GM21825 (cell line): ENCODE data around the gene CDH13.

ENCODE experiments used
- ATAC-seq: cut with Tn5 transposase; IDR thresholded peaks from one replicate; pipeline ENCODE4 v1.9.1; 2021; ENCODE audit warnings: mild to moderate bottlenecking, moderate library complexity; ENCODE audit not compliant: unreplicated experiment

The CDH13 gene

DNA sequence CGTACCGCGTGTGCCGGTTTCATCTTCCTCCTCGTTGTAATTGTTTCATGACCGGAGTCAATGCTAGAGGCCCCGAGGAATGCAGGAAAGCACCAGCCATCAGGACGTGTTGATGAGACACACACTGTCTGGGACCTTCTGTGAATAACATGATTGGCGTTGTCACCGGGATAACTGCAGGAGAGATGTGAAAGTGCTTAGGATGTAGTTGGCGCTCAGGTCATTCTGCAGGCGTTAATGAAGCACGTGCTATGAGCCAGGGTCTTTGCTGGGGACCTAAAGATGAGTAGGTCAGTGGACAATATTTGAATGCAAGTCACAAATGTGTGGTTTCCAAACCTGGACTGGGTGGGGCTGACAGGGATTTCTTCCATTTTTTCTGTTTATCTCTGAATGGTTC is 999.4 kb downstream of the CDH13 start:
- ATAC-seq = no peak

DNA sequence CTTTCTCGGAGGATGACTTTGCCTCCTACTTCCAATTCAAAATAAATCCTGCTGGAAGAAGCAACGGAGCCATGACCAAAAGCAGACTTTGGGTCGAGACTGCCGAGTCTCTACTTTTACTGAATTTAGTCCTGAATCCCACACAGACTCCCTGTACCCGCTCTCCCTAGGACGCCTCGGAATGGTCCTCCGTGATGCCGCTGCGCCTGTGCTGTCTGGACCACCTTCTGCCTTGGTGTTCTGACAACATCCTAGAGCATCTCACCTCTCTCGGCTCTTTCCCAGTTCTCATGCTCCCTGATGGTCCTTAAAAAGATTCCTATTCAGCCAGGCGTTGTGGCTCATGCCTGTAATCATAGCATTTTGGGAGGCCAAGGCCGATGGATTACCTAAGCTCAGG is 999.9 kb downstream of the CDH13 start:
- no peak for ATAC-seq

DNA sequence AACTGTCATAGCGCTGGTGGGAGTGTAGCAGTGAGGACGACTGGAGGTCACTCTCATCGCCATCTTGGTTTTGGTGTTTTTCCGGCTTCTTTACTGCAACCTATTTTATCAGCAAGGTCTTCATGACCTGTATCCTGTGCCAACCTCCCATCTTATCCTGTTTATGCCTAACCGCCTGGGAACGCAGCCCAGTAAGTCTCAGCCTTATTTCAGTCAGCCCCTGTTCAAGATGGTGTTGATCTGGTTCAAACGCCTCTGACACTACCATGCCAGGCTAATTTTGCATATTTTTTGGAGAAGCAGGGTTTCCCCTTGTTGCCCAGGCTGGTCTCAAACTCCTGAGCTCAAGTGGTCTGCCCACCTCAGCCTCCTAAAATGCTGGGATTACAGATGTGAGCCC is 1001.2 kb downstream of the CDH13 start:
- ATAC-seq = no peak

DNA sequence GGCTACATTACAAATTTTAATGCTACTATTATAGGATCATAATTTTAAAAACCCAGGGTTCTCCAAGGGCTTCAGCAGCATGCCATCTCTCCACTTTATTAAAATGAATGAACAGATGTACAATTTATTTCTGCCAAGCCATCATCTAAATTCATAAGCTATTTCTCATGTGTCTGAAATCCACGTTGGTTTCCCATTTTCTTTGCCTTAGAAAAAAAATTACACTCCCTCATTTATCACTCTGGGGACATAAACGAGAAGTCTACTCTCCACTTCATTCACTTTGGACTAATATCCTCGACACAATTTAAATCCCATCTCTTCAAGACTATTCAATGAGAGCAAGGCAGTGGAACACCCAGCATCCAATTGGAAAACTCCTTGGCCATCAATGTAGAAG is 1002.7 kb downstream of the CDH13 start:
- ATAC-seq = no peak

- no peak for ATAC-seq
Measured at GRCh38 chr16:83629836-83630235, 1003.1 kb downstream of the CDH13 start.

GRCh38 chr16:83630979-83631378 is 1004.2 kb downstream of the CDH13 start:
- ATAC-seq = no peak

GRCh38 chr16:83633286-83633685 is 1006.5 kb downstream of the CDH13 start:
- ATAC-seq = no peak

GRCh38 chr16:83648347-83648746 is 1021.6 kb downstream of the CDH13 start:
- no peak for ATAC-seq

- no peak for ATAC-seq
Measured at GRCh38 chr16:83651871-83652270, 1025.1 kb downstream of the CDH13 start.

DNA sequence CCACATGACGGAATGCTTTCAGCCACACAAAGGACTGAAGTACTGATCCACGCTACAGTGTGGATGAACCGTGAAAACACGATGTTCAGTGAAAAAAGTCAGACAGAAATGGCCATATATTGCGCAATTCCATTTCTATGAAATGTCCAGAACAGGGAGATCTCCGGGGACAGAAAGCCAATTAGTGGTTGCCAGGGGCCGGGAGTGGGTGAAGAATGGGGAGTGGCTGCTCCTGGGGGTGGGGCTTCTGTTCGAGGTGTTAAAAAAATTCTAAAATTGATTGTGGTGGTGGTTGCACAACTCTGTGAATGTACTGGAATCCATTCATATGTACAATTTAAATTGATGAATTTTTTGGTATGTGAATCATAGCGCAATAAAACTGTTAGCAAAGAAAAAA is 1026.2 kb downstream of the CDH13 start:
- ATAC-seq = no peak

DNA sequence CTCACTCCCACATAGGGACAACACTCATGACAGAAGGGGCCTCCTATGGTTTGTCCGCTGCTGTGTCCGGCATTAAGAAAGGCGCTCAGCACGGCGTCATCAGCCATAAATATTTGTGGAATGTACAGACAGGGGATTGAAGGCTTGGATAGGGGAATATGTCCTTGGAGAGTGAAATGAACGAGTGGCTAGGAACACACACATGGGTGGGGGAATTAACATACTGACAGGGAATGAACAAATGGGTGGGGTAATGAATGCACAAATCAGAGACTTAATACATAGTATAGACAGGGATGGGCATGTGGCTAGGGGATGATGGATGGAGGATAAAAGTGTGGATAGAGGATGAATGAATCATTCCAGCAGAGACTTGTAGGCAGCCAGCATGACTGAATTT is 1027.0 kb downstream of the CDH13 start:
- no peak for ATAC-seq

DNA sequence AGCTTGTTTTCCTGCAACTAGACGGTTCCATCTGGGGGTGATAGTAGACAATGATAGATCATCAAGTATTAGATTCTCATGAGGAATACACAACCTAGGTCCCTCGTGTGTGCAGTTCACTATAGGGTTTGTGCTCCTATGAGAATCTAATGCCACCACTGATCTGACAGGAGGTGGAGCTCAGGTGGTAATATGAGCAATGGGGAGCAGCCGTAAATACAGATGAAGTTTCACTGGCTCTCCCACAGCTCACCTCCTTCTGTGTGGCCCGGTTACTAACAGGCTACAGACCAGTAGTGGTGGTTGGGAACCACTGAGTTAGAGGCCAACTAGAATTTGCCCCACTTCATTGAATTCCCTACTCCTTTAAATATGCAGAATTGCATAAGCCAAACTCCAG is 1033.5 kb downstream of the CDH13 start:
- ATAC-seq = no peak

DNA sequence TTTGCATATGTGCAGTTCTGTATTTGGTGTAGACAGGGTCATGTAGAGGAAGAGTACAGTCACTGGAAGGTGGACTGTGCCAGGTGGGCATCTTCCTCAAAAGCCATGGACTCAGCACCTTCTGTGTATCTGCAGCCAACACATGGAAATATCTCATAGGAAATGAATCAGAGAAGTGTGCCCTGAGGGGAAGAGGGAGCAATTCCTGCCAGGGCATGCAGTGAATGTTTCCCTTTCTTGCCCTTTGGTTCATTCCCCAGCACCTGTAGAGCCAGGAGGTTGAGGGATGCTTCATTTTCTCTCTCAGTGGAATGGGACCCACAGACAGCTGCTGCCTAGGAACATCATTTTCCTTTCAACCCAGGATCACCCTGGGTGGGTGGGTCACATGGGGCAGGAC is 1034.9 kb downstream of the CDH13 start:
- ATAC-seq = no peak

DNA sequence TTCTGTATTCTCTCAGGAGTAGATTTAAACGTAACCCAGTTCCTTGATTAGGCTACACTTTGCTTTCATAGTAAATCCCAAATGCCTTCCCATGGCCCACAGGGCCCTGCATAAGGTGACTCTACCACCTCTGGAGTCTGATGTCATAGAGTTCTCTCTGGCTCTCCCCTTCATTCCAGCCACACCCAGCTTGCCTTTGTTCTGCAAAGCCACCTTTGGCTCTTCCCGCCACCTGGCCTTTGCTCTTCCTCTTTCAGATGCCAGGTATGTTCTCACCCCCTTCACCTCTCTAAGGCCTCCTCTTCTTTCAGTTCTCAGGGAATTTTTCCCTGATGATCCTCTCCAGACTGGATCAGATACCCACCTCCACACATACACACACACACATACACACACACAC is 1039.7 kb downstream of the CDH13 start:
- no peak for ATAC-seq

- ATAC-seq = no peak
Measured at GRCh38 chr16:83669456-83669855, 1042.7 kb downstream of the CDH13 start.

GRCh38 chr16:83674931-83675535 is 1048.3 kb downstream of the CDH13 start:
- no peak for ATAC-seq

DNA sequence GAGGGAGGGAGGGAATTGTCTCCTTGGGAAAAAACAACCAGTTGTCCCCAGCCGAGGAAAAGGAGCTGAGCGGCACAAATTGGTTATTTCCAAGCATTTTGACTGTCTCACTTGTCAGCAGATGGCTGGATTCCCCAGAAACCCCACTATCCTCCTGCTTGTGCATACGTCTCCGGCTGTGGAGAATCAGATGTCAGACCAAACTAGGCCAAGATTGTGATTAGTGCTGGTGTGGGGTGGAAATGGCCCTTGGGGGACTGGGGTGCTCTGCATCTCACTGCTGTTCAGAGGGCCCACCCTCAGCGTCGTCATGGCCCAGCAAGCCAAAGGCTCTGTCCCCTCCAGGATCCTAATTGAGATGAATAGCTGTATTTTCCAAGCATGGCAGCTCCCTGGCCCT is 1049.3 kb downstream of the CDH13 start:
- ATAC-seq = no peak

DNA sequence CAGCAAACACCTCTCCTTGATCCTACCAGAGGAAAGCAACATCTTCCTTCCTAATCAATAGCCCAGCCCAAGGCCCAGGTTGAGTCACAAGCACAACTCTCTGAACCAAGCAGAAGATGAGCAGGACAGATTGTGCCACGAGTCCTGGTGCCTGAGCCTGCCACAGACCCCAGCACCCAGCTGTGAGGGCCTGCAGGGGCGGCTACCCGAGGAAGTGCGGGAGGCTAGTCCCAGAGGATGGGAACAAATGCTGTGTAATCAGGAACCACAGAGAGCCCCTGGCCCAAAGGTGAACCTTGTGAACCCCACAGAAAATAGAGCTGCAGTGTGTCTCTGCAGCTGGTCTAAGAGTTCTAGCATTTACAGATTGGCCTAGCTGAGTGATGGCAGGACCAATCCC is 1054.2 kb downstream of the CDH13 start:
- no peak for ATAC-seq

DNA sequence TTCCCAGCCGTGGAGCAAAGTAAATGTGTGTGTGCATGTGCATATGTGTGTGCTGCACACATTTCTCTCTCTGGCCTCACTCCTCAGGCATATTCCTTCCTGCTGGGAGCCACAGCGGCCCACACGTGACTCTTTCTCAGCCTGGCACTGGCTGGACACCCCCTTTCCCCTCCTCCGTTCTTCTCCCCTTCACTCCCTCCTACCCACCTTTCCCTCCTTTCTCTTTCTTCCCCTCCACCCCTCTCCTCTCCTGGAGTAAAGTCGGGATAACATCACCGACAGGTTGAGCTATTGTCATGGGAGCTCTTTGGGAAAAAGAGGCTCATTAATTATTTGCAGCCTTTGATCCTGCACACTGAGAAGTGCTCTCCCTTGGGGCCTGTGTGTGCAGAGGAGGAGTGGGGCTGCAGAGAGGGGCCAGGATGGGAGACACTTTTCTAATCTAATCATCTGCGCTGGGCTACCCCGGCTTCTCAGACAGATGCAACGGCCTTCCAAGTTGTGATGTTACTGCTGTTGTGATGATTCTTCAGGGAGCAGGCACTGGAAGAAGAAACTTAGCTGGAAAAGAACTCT is 1054.7 kb downstream of the CDH13 start:
- no peak for ATAC-seq

DNA sequence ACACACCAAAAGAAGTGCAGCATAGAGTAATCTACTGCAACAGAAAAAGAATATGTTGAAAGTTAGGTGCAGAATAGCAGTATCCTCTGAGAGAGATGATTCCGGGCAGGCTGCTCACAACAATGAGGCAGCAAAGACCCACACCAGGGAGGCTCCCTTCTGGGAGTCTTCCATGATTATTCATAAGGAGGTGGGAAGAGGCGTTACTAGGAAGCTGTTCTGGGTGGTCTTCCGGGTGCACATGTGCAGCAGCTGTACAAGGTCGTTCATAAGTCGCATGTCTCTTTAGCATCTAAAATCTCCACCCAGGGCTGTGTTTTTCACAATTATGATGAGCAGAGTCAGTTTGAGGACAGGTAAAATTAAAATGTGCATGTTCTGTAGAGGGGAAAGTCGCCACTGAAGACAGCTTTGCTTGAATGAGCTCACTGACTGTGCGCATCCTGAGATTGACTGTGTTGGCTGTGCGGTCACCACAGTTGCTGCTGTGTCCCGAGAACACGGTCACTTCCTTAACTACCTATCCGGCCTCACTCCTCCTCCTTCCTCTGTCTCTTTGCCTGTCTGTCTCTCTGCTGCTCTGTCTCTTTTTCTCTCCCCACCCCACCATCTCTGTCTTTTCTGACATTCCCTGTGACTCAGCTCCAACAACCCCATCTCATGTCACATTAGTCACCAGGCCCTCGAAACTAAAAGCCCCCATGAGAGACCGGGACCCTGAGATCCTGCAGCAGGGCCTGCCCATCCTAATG is 1055.5 kb downstream of the CDH13 start:
- ATAC-seq = no peak

DNA sequence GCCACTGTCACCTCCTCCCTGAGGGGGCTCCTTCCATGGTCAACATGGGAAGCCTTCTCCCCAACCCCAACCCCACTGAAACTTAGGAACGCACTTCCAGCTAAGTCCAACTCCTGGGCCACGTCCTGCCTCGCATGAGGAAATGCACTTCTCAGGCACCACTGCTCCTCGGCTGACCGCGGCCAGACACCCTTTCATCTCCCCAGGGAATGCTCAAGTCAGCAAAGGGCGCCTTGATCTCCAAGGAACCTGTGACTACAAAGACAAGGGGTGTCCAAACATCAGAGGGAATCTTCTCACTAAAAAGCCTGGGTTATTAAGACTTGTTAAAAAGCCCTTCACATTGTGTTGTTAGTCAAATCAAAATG is 1056.1 kb downstream of the CDH13 start:
- ATAC-seq = no peak

DNA sequence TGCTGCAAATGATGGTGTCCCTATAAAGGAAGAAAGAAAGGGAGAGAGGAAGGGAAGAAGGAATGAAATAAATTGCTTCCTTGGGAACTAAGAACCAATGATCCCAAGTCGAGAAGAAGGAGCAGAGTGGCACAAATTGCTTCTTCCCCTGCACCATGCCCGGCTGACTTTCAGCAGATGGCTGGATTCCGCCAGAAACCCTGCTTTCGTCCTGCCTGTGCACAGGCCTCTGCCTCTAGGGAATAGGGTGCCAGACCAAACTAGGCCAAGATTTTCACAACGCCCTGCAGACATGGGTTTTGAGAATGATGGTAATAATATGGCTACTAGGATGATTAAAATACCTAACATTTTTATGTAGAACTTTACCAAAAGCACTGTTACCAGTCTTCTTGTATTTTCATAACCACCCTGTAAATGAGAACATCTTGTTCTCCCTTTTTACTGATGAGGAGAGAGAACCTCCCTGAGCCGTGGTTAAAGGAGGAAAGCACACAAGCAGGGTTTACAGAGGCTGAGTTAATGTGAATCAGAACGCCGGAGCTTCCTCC is 1058.9 kb downstream of the CDH13 start:
- ATAC-seq = no peak
